Ishikawa (cell line): Measurements from ENCODE around the gene ZNF91.

Experiments used
- CEBPB ChIP-seq: IDR thresholded peaks from 2 replicates; pipeline ENCODE4 v1.6.1; 2012
- CREB1 ChIP-seq: IDR thresholded peaks from 2 replicates; pipeline ENCODE4 v1.6.1; 2012; ENCODE audit warnings: low read depth
- EGR1 ChIP-seq: IDR thresholded peaks from 2 replicates; pipeline ENCODE4 v1.6.1; 2012
- EP300 ChIP-seq: IDR thresholded peaks from 2 replicates; pipeline ENCODE4 v1.6.1; 2012; ENCODE audit warnings: borderline replicate concordance
- FOXM1 ChIP-seq: IDR thresholded peaks from 2 replicates; pipeline ENCODE4 v1.6.1; 2012; ENCODE audit warnings: low read depth, borderline replicate concordance
- MAX ChIP-seq: IDR thresholded peaks from 2 replicates; pipeline ENCODE4 v1.6.1; 2012
- NFIC ChIP-seq: IDR thresholded peaks from 2 replicates; pipeline ENCODE4 v1.6.1; 2012
- RAD21 ChIP-seq: IDR thresholded peaks from 2 replicates; pipeline ENCODE4 v1.6.1; 2012; ENCODE audit warnings: low read depth
- REST ChIP-seq: IDR thresholded peaks from 2 replicates; pipeline ENCODE4 v1.6.1; 2012; ENCODE audit warnings: low read depth, mild to moderate bottlenecking
- TAF1 ChIP-seq: IDR thresholded peaks from 2 replicates; pipeline ENCODE4 v1.6.1; 2012; ENCODE audit warnings: low read depth, mild to moderate bottlenecking
- TCF12 ChIP-seq: IDR thresholded peaks from 2 replicates; pipeline ENCODE4 v1.6.1; 2012; ENCODE audit warnings: low read depth
- TEAD4 ChIP-seq: IDR thresholded peaks from 2 replicates; pipeline ENCODE4 v1.6.1; 2012
- USF1 ChIP-seq: IDR thresholded peaks from 2 replicates; pipeline ENCODE4 v1.6.1; 2012
- YY1 ChIP-seq: IDR thresholded peaks from 2 replicates; pipeline ENCODE4 v1.6.1; 2012; ENCODE audit warnings: low read depth
- ZBTB7A ChIP-seq: IDR thresholded peaks from 2 replicates; pipeline ENCODE4 v1.6.1; 2012; ENCODE audit warnings: low read depth

The ZNF91 gene

GRCh38 chr19:23437901-23438300, 42.6 kb upstream of the ZNF91 start:
- TF ChIP-seq NFIC (no peak), MAX (no peak), TCF12 (no peak), TEAD4 (no peak), REST (no peak), YY1 (no peak), USF1 (no peak), CREB1 (no peak), EP300 (no peak), FOXM1 (no peak), CEBPB (no peak)

- TF ChIP-seq CEBPB (no peak), YY1 (no peak), FOXM1 (no peak), MAX (no peak), RAD21 (no peak), ZBTB7A (no peak)
Observed at GRCh38 chr19:23436944-23437343, 41.7 kb upstream of the ZNF91 start.

- TF ChIP-seq REST = no peak
- no peak for TF ChIP-seq YY1
- no peak for TF ChIP-seq TAF1
- no peak for TF ChIP-seq RAD21
- no peak for TF ChIP-seq NFIC
- TF ChIP-seq FOXM1 = no peak
- no peak for TF ChIP-seq EP300
- TF ChIP-seq TCF12 = no peak
- TF ChIP-seq MAX = no peak
- no peak for TF ChIP-seq EGR1
- no peak for TF ChIP-seq CEBPB
- no peak for TF ChIP-seq USF1
- no peak for TF ChIP-seq TEAD4
- no peak for TF ChIP-seq CREB1
Observed at GRCh38 chr19:23436318-23436717, 41.0 kb upstream of the ZNF91 start.

GRCh38 chr19:23420824-23421223, 25.6 kb upstream of the ZNF91 start:
- TF ChIP-seq CREB1 (no peak), TEAD4 (no peak), CEBPB (no peak), ZBTB7A (no peak), FOXM1 (no peak), RAD21 (no peak)

- TF ChIP-seq FOXM1 (no peak), EGR1 (no peak), TEAD4 (no peak), REST (no peak), CREB1 (no peak), RAD21 (no peak), ZBTB7A (no peak), EP300 (no peak), NFIC (no peak), USF1 (no peak), YY1 (no peak), CEBPB (no peak), TAF1 (no peak), MAX (no peak), TCF12 (no peak)
Observed at GRCh38 chr19:23415561-23416191, 20.4 kb upstream of the ZNF91 start.
